Panc1 (cell line): ENCODE measurements around the gene MAFB. TPM values are rescaled to one million over a fixed set of nuclear protein-coding genes. Genes with fewer than 3 reads are reported as not detected.

Experiments used
- ATAC-seq: fragments of 200-7000 bp; cut with Tn5 transposase; 2 replicates; pipeline ENCODE4 v1.9.1; 2020; ENCODE audit warnings: mild to moderate bottlenecking, moderate library complexity
- BruUV-seq: library from RNA; stranded (reverse); fragments of 400-500 nt; replicated peaks from 2 replicates; lab custom pipeline; 2021; lab: Mats Ljungman, UMichigan
- CTCF ChIA-PET: fragments of 300-600 bp; sonication (Branson Sonifier 250); formaldehyde crosslinking; loops from one replicate; lab custom pipeline; 2022; ENCODE audit warnings: antibody characterized with exemption; lab: Charles Lee
- POLR2A ChIA-PET: fragments of 300-600 bp; sonication (Branson Sonifier 250); formaldehyde crosslinking; loops from one replicate; lab custom pipeline; 2022; ENCODE audit warnings: antibody characterized with exemption; lab: Charles Lee
- DNase-seq: peaks from one replicate; pipeline ENCODE4 v3.0.0-alpha.2; 2010; ENCODE audit warnings: low read depth, low spot score
- H3K27ac ChIP-seq: 2 replicates; pipeline ENCODE4 v1.5.1; 2011; ENCODE audit warnings: mild to moderate bottlenecking, low read length, inconsistent platforms
- H3K27me3 ChIP-seq: fragments of 200-500 bp; sonication (Bioruptor generic); 2 replicates; pipeline ENCODE4 v1.6.0; 2014; ENCODE audit warnings: low read length, inconsistent platforms; ENCODE audit not compliant: control insufficient read depth, insufficient read depth
- H3K36me3 ChIP-seq: fragments of 200-500 bp; sonication (Bioruptor generic); 2 replicates; pipeline ENCODE4 v1.5.1; 2014; ENCODE audit warnings: inconsistent platforms, mild to moderate bottlenecking, low read length, moderate library complexity; ENCODE audit not compliant: control insufficient read depth, insufficient read depth
- H3K4me1 ChIP-seq: 2 replicates; pipeline ENCODE4 v1.5.1; 2011; ENCODE audit warnings: inconsistent platforms, mild to moderate bottlenecking, low read length, moderate library complexity; ENCODE audit not compliant: control insufficient read depth, insufficient read depth
- H3K4me3 ChIP-seq, 2 experiments: 2 replicates each; pipeline ENCODE4 v1.5.1; 2011 to 2012; ENCODE audit warnings: low read depth in 2 of 2, low read length in 2 of 2, mild to moderate bottlenecking in 2 of 2, inconsistent platforms in 1 of 2, moderate library complexity in 1 of 2
- H3K9me3 ChIP-seq: fragments of 200-500 bp; sonication (Bioruptor generic); 2 replicates; pipeline ENCODE4 v1.5.1; 2014; ENCODE audit warnings: low read depth, mild to moderate bottlenecking, inconsistent platforms, low read length, moderate library complexity; ENCODE audit not compliant: control insufficient read depth, insufficient read depth
- POLR2AphosphoS5 ChIP-seq: IDR thresholded peaks from 2 replicates; pipeline ENCODE4 v1.6.1; 2012; ENCODE audit warnings: mild to moderate bottlenecking, low read depth, low read length, moderate library complexity
- SIN3A ChIP-seq: IDR thresholded peaks from 2 replicates; pipeline ENCODE4 v1.6.1; 2012; ENCODE audit warnings: low read depth, mild to moderate bottlenecking, low read length, moderate library complexity, borderline replicate concordance; ENCODE audit not compliant: insufficient read depth
- TCF7L2 ChIP-seq: IDR thresholded peaks from 2 replicates; pipeline ENCODE4 v1.6.1; 2011; ENCODE audit warnings: mild to moderate bottlenecking, low read depth, low read length, inconsistent platforms
- in situ Hi-C: cut with HindIII; loops from 2 replicates; pipeline ENCODE4 v1.10.0; 2016; ENCODE audit warnings: low sequenced_read_pairs, low pct_unique_long_range_greater_than_20kb
- intact Hi-C: fragments of 100-400 bp; cut with micrococcal nuclease; formaldehyde crosslinking; loops from one replicate; pipeline ENCODE4 v1.10.0; 2022; ENCODE audit not compliant: unreplicated experiment
- total RNA-seq: library from RNA; stranded (reverse); gene quantifications from one replicate; pipeline ENCODE4 v1.2.1, GENCODE V29; 2021; ENCODE audit not compliant: unreplicated experiment
- TF ChIP-seq, protein P1 (sequence below), 2 experiments: IDR thresholded peaks; 2 replicates each; pipeline ENCODE4 v1.6.1; 2011 to 2012; ENCODE audit warnings: low read depth in 2 of 2, control low read depth in 1 of 2, low read length in 1 of 2, mild to moderate bottlenecking in 1 of 2, moderate library complexity in 1 of 2; ENCODE audit not compliant: insufficient read depth in 1 of 2
- TF ChIP-seq, protein P2 (sequence below): fragments of 450-650 bp; IDR thresholded peaks from 2 replicates; pipeline ENCODE4 v1.5.1; 2017; ENCODE audit warnings: mild to moderate bottlenecking

The MAFB gene
- total RNA-seq, 1 experiment from 2014 or later, result 0.28 TPM

DNA sequence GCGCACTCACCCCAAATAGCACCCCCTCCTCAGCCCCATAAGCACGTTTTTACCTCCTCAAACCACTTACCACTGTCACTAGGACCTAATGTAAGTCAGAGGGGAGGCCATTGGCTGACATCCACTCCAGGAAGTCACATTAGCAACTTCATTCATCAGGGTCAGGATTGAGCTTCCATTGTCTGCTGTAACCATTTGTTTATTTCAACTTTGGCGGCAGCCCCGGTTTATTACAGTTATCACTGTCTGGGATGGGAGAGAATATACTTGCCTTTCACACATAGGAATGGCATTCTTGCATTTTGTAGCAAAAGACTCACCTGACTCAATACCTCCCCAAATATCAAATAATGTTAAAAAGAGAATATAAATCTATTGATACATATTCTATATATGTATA, 38.3 kb downstream of the MAFB start:
- Histone ChIP-seq H3K27ac (no peak overlapping the region), H3K9me3 (no peaks in the 10 kb centered on the region), H3K36me3 (no peaks in the 10 kb centered on the region), H3K4me3 (no peak overlapping the region), H3K27me3 (no peaks in the 10 kb centered on the region; the same call in 1 of the 2 replicates), H3K4me1 (no peaks in the 10 kb centered on the region)
- ATAC-seq (no peak), DNase-seq (no peak)
- BruUV-seq, result no TSS peak
- intact Hi-C loops, result no loop called here
- TF ChIP-seq, protein P1, sequence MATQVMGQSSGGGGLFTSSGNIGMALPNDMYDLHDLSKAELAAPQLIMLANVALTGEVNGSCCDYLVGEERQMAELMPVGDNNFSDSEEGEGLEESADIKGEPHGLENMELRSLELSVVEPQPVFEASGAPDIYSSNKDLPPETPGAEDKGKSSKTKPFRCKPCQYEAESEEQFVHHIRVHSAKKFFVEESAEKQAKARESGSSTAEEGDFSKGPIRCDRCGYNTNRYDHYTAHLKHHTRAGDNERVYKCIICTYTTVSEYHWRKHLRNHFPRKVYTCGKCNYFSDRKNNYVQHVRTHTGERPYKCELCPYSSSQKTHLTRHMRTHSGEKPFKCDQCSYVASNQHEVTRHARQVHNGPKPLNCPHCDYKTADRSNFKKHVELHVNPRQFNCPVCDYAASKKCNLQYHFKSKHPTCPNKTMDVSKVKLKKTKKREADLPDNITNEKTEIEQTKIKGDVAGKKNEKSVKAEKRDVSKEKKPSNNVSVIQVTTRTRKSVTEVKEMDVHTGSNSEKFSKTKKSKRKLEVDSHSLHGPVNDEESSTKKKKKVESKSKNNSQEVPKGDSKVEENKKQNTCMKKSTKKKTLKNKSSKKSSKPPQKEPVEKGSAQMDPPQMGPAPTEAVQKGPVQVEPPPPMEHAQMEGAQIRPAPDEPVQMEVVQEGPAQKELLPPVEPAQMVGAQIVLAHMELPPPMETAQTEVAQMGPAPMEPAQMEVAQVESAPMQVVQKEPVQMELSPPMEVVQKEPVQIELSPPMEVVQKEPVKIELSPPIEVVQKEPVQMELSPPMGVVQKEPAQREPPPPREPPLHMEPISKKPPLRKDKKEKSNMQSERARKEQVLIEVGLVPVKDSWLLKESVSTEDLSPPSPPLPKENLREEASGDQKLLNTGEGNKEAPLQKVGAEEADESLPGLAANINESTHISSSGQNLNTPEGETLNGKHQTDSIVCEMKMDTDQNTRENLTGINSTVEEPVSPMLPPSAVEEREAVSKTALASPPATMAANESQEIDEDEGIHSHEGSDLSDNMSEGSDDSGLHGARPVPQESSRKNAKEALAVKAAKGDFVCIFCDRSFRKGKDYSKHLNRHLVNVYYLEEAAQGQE (IDR thresholded peaks at IDR 0.05; ENCODE audit: insufficient read depth in 1 of 2, low read depth in 2 of 2, low read length in 1 of 2), result no peak
- TF ChIP-seq TCF7L2, result no peak
- TF ChIP-seq, protein P2, sequence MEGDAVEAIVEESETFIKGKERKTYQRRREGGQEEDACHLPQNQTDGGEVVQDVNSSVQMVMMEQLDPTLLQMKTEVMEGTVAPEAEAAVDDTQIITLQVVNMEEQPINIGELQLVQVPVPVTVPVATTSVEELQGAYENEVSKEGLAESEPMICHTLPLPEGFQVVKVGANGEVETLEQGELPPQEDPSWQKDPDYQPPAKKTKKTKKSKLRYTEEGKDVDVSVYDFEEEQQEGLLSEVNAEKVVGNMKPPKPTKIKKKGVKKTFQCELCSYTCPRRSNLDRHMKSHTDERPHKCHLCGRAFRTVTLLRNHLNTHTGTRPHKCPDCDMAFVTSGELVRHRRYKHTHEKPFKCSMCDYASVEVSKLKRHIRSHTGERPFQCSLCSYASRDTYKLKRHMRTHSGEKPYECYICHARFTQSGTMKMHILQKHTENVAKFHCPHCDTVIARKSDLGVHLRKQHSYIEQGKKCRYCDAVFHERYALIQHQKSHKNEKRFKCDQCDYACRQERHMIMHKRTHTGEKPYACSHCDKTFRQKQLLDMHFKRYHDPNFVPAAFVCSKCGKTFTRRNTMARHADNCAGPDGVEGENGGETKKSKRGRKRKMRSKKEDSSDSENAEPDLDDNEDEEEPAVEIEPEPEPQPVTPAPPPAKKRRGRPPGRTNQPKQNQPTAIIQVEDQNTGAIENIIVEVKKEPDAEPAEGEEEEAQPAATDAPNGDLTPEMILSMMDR, result no peak
- ChIA-PET CTCF (no interaction called here), POLR2A (no interaction called here)
- in situ Hi-C loops, result no loop called here

DNA sequence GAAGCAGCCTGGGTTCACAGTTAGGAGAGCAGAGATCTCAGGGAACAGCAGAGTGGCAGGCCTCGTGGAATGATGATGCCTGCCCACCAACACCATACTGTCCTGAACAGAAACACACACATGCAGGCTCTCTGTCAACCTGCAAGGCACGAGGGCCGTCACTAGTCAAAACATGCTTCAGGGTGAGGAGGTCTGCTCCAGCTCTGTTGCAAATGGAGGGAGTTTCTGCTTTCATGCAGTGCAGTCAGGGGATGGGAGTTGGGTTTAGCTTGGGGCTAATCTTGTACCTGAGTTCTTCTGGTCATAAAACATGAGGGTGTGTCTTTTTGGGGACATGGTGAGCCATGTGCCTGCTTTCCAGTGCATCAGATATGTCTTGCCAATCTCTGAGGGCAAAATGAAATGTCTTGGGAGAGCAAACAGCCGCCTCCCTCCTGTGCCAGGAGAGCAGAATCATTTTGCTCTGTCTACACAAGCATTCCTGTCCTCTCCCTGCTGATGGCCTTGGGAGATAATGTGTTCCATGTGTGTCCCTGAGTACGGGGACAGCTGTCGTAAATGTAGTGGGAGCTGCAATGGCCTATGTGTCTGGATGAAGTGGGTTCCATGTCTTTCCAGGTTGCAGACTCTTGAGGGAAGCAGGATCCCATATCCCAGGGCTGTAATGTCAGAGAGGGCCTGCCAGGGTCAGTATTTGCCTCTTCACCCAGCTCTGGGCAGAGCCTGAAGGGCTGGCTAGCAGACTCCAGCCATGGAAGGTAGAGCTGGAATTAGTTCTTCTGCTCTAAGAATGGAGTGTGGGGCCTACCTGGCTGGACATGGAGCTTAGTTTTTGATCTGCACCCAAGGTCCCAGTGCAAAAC, 40.6 kb downstream of the MAFB start:
- no TSS peak for BruUV-seq
- Histone ChIP-seq H3K36me3 (no peaks in the 10 kb centered on the region), H3K4me1 (no peaks in the 10 kb centered on the region), H3K9me3 (no peaks in the 10 kb centered on the region), H3K27ac (no peak overlapping the region), H3K27me3 (no peaks in the 10 kb centered on the region; the same call in 1 of the 2 replicates), H3K4me3 (no peak overlapping the region)
- POLR2A ChIA-PET, result no interaction called here
- intact Hi-C loops (no loop called here), in situ Hi-C loops (no loop called here)
- DNase-seq (no peak), ATAC-seq (no peak)
- TF ChIP-seq, protein P2, result no peak
- TF ChIP-seq, protein P1 (IDR thresholded peaks at IDR 0.05; ENCODE audit: insufficient read depth in 1 of 2, low read depth in 2 of 2, low read length in 1 of 2), result no peak
- no peak for TF ChIP-seq TCF7L2
- no peak for TF ChIP-seq POLR2AphosphoS5
- no peak for TF ChIP-seq SIN3A
- CTCF ChIA-PET, result no interaction called here
